Stomach (tissue), 9 donors: Measurements from ENCODE around the gene NBR1. TPM values are rescaled to one million over a fixed set of nuclear protein-coding genes. Genes with fewer than 3 reads are reported as not detected.
"Not testable (repeated sequence)": the region's sequence is repeated elsewhere in the genome, so short reads cannot be mapped to it uniquely, and the experiment has no call there.

Experiments
- DNase-seq, 2 donors: peaks; one replicate each; pipeline versions ENCODE4 v3.0.0 to v3.0.0-alpha.2; 2013 to 2019
- H3K27ac ChIP-seq, 5 donors: fragments of 200-600 bp in 4 of 5; sonication (generic) in 4 of 5; one replicate each; pipeline ENCODE4 v1.5.1; 2013 to 2019; ENCODE audit warnings: mild to moderate bottlenecking in 1 of 5, moderate library complexity in 1 of 5
- H3K27me3 ChIP-seq, 3 donors: fragments of 200-600 bp; sonication (generic); one replicate each; pipeline ENCODE4 v1.5.1; 2017 to 2019; ENCODE audit warnings: mixed run types in 1 of 3
- H3K36me3 ChIP-seq, 4 donors: fragments of 200-600 bp; sonication (generic); 1 replicate in 3 of 4; 2 replicates in 1 of 4; pipeline ENCODE4 v1.5.1; 2016 to 2019
- H3K4me1 ChIP-seq, 4 donors: fragments of 200-600 bp; sonication (generic); one replicate each; pipeline ENCODE4 v1.5.1; 2016 to 2019
- H3K4me3 ChIP-seq, 4 donors: fragments of 200-600 bp; sonication (generic) in 3 of 4; one replicate each; pipeline ENCODE4 v1.5.1; 2016 to 2019; ENCODE audit warnings: mild to moderate bottlenecking in 1 of 4
- H3K9me3 ChIP-seq, 4 donors: fragments of 200-600 bp; sonication (generic); one replicate each; pipeline ENCODE4 v1.5.1; 2016 to 2019
- EP300 ChIP-seq: sonication (generic); formaldehyde crosslinking; IDR thresholded peaks from one replicate; pipeline ENCODE4 v1.6.1; 2017; ENCODE audit warnings: antibody characterized with exemption
- POLR2A ChIP-seq, 4 donors: fragments of 450-650 bp; IDR thresholded peaks; one replicate each; pipeline ENCODE4 v1.6.1; 2016; ENCODE audit warnings: antibody characterized with exemption in 4 of 4, control low read depth in 2 of 4, mild to moderate bottlenecking in 1 of 4, moderate library complexity in 1 of 4
- POLR2AphosphoS5 ChIP-seq, 3 donors: sonication (generic); formaldehyde crosslinking; IDR thresholded peaks; one replicate each; pipeline ENCODE4 v1.6.1; 2016; ENCODE audit warnings: antibody characterized with exemption in 3 of 3
- WGBS, 5 donors: extraction: QIAGEN DNeasy Blood & Tissue Kit in 3 of 5; methylation state at CpG; one replicate each; pipeline versions ENCODE4 v1.1.5 to v1.1.7; 2013 to 2018; 5-methylcytosine and 5-hydroxymethylcytosine counted together
- intact Hi-C: fragments of 100-400 bp; cut with DNase I; formaldehyde crosslinking; loops from one replicate; pipeline ENCODE4 v1.15.1; 2023; ENCODE audit warnings: low total_unique reads
- polyA plus RNA-seq, 3 donors: library from polyadenylated mRNA; stranded (reverse); fragments of 200-250 nt; gene quantifications; one replicate each; pipeline ENCODE4 v1.2.3, GENCODE V29; 2013
- total RNA-seq, 5 donors: library from RNA; depleted of rRNA; stranded (reverse); fragments of >200 nt; gene quantifications; one replicate each; pipeline versions ENCODE4 v1.1.0 to v1.2.3, GENCODE V29; 2014 to 2016
- TF ChIP-seq, protein P1 (sequence below), 7 experiments: fragments of 450-650 bp in 4 of 7; fragments of 200-600 bp in 3 of 7; sonication (generic) in 3 of 7; IDR thresholded peaks; one replicate each; pipeline ENCODE4 v1.5.1; 2016 to 2019; ENCODE audit warnings: antibody characterized with exemption in 7 of 7, control low read depth in 2 of 7, mild to moderate bottlenecking in 1 of 7
- donor health status: healthy with polysubstance abuse.
- donor health status: Bipolar disorder and iron deficiency.
- donor health status: healthy.

The NBR1 gene
- total and polyA plus RNA-seq, 8 donors = 25.4 to 107 (median 43.8) TPM

DNA sequence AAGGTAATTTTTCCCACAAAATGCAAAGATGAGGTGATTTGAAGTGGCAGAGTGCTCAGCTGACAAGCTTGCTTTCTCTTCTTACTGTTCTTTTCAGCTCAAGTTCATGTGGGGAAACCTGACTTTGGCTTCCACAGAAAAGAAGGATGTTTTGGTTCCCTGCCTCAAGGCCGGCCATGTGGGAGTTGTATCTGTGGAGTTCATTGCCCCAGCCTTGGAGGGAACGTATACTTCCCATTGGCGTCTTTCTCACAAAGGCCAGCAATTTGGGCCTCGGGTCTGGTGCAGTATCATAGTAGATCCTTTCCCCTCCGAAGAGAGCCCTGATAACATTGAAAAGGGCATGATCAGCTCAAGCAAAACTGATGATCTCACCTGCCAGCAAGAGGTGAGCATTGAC is 22.2 kb downstream of the NBR1 start:
- WGBS, 5 donors = 87 to 94% (median 91%) methylated on average over 5 of the region's 5 CpGs
- no peaks in the 10 kb centered on the region for H3K9me3 ChIP-seq
- TF ChIP-seq POLR2AphosphoS5 (IDR thresholded peaks at IDR 0.05) = no peak
- TF ChIP-seq EP300 = no peak
- TF ChIP-seq POLR2A (IDR thresholded peaks at IDR 0.05) = no peak
- TF ChIP-seq, protein P1, sequence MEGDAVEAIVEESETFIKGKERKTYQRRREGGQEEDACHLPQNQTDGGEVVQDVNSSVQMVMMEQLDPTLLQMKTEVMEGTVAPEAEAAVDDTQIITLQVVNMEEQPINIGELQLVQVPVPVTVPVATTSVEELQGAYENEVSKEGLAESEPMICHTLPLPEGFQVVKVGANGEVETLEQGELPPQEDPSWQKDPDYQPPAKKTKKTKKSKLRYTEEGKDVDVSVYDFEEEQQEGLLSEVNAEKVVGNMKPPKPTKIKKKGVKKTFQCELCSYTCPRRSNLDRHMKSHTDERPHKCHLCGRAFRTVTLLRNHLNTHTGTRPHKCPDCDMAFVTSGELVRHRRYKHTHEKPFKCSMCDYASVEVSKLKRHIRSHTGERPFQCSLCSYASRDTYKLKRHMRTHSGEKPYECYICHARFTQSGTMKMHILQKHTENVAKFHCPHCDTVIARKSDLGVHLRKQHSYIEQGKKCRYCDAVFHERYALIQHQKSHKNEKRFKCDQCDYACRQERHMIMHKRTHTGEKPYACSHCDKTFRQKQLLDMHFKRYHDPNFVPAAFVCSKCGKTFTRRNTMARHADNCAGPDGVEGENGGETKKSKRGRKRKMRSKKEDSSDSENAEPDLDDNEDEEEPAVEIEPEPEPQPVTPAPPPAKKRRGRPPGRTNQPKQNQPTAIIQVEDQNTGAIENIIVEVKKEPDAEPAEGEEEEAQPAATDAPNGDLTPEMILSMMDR (IDR thresholded peaks at IDR 0.05) = no peak
- intact Hi-C loops = no loop called here
- no peak overlapping the region for H3K27ac ChIP-seq
- no peak for DNase-seq
- no peaks in the 10 kb centered on the region for H3K27me3 ChIP-seq
- peaks cover 96 to 100% (median 100%) of the 10 kb centered on the region in 4 donors for H3K36me3 ChIP-seq
- no peaks in the 10 kb centered on the region for H3K4me1 ChIP-seq
- H3K4me3 ChIP-seq = no peak overlapping the region

DNA sequence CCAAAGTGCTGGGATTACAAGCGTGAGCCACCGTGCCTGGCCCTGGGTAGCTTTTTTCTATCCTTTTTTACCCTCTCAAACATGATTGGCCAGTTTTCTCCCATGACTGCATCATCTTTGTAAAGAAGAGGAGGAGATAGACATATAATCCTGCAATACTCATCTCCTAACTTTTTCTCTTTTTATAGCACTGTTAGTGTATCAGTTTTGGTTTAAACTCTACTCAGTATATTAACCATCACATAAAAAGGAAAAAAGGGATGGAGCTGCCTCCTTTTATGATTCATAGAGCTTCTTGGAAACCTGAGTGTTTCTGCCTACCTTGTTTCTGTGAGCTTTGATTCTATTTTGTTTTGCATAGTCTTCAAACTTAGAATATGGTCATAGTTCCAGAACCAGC is 28.6 kb downstream of the NBR1 start:
- TF ChIP-seq, protein P1 (IDR thresholded peaks at IDR 0.05) = no peak
- TF ChIP-seq POLR2AphosphoS5 (IDR thresholded peaks at IDR 0.05) (no peak), EP300 (no peak), POLR2A (IDR thresholded peaks at IDR 0.05) (no peak)
- H3K9me3 ChIP-seq = no peaks in the 10 kb centered on the region
- DNase-seq = no peak
- no peaks in the 10 kb centered on the region for H3K4me1 ChIP-seq
- peaks cover 96 to 100% (median 100%) of the 10 kb centered on the region in 4 donors for H3K36me3 ChIP-seq
- WGBS, 5 donors = 88 to 95% (median 93%) methylated on average over 2 of the region's 2 CpGs
- intact Hi-C loops = no loop called here
- no peak overlapping the region for H3K4me3 ChIP-seq
- no peak overlapping the region for H3K27ac ChIP-seq
- no peaks in the 10 kb centered on the region for H3K27me3 ChIP-seq

DNA sequence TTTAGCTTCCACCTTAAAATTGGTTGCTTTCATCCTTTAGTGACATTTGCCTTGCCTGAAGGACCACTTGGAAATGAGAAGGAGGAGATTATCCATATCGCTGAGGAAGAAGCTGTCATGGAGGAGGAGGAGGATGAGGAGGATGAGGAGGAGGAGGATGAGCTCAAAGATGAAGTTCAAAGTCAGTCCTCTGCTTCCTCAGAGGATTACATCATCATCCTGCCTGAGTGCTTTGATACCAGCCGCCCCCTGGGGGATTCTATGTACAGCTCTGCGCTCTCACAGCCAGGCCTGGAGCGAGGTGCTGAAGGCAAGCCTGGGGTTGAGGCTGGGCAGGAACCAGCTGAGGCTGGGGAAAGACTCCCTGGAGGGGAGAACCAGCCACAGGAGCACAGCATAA is 29.1 kb downstream of the NBR1 start:
- no peaks in the 10 kb centered on the region for H3K9me3 ChIP-seq
- TF ChIP-seq EP300 = no peak
- TF ChIP-seq, protein P1 (IDR thresholded peaks at IDR 0.05) = no peak
- TF ChIP-seq POLR2AphosphoS5 (IDR thresholded peaks at IDR 0.05) = no peak
- TF ChIP-seq POLR2A (IDR thresholded peaks at IDR 0.05) = no peak
- intact Hi-C loops = no loop called here
- peaks cover 96 to 100% (median 100%) of the 10 kb centered on the region in 4 donors for H3K36me3 ChIP-seq
- no peaks in the 10 kb centered on the region for H3K4me1 ChIP-seq
- WGBS, 5 donors = 90 to 97% (median 95%) methylated on average over 4 of the region's 4 CpGs
- H3K4me3 ChIP-seq = no peak overlapping the region
- no peak overlapping the region for H3K27ac ChIP-seq
- no peaks in the 10 kb centered on the region for H3K27me3 ChIP-seq
- no peak for DNase-seq

DNA sequence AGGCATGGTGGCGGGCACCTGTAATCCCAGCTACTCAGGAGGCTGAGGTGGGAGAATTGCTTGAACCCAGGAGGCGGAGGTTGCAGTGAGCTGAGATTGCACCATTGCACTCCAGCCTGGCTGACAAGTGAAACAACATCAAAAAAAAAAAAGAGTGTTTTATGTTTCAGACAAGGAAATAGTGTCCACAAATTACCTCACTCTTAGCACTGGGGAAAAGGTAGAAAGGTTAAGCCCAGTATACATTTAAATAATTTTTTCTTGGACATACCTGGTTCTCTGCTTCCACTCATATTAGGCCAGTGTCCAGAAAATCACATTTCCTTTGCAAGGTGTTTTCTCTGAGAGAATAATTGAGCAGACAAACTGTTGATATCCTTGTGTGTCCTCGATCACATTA is 32.0 kb downstream of the NBR1 start:
- H3K4me1 ChIP-seq, intact Hi-C loops, H3K4me3 ChIP-seq, H3K9me3 ChIP-seq, H3K27me3 ChIP-seq: not testable (repeated sequence)
- Histone ChIP-seq H3K27ac (peak overlapping the region in 1 of 5 donors; percentile 32), H3K36me3 (peaks cover 85 to 100% (median 100%) of the 10 kb centered on the region in 4 donors)
- DNase-seq = peak in 1 of 2 donors; percentile 67
- 93 to 96% (median 95%) methylated on average over 3 of the region's 3 CpGs for WGBS, 5 donors

DNA sequence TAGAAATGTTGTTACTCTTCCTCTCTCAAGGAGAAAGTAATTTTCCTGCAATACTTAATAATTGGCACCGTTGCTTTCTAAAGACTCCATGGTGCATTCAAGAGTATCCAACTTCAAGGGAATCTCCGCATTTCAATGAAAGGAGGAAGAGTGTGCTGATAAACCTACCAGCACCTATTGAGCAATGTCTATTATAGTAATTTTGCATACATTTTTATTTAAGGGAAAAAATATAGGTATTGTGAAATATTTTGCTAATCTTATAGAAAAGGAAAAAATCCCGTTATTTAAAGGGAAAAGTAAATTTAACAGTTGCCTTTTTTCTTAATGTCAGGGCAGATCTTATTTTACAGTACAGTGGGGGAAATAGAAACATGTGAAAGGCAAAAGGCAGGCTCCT is 39.6 kb downstream of the NBR1 start:
- Histone ChIP-seq H3K27me3 (no peaks in the 10 kb centered on the region), H3K27ac (peak overlapping the region in 4 of 5 donors; percentile 81 to 91 (median 88)), H3K36me3 (peaks cover 17 to 57% (median 56%) of the 10 kb centered on the region in 4 donors), H3K9me3 (no peaks in the 10 kb centered on the region), H3K4me3 (peak overlapping the region in 1 of 4 donors; percentile 61), H3K4me1 (peaks cover 17 to 35% (median 29%) of the 10 kb centered on the region in 4 donors)
- no peak for DNase-seq
- TF ChIP-seq EP300 (no peak), POLR2A (IDR thresholded peaks at IDR 0.05) (no peak), POLR2AphosphoS5 (IDR thresholded peaks at IDR 0.05) (no peak)
- TF ChIP-seq, protein P1 (IDR thresholded peaks at IDR 0.05) = no peak
- 60 to 85% (median 68%) methylated on average over 3 of the region's 3 CpGs for WGBS, 5 donors
- intact Hi-C loops = loop anchor here (10.0 kb wide), 1 partner anchor 106 kb away; no protein-coding TSS in a partner anchor
